ENCODE measurements around the gene ATP6V1G3.

- TF ChIP-seq, protein P1, sequence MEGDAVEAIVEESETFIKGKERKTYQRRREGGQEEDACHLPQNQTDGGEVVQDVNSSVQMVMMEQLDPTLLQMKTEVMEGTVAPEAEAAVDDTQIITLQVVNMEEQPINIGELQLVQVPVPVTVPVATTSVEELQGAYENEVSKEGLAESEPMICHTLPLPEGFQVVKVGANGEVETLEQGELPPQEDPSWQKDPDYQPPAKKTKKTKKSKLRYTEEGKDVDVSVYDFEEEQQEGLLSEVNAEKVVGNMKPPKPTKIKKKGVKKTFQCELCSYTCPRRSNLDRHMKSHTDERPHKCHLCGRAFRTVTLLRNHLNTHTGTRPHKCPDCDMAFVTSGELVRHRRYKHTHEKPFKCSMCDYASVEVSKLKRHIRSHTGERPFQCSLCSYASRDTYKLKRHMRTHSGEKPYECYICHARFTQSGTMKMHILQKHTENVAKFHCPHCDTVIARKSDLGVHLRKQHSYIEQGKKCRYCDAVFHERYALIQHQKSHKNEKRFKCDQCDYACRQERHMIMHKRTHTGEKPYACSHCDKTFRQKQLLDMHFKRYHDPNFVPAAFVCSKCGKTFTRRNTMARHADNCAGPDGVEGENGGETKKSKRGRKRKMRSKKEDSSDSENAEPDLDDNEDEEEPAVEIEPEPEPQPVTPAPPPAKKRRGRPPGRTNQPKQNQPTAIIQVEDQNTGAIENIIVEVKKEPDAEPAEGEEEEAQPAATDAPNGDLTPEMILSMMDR (IDR thresholded peaks at IDR 0.05): no peak
- no peak for TF ChIP-seq POLR2A (IDR thresholded peaks at IDR 0.05)
These were observed 56.8 kb downstream of the ATP6V1G3 start for GRCh38 chr1:198483645-198484044.
